HG03439 (cell line): ENCODE measurements around the gene MARS1.

ENCODE experiments used
- ATAC-seq: cut with Tn5 transposase; IDR thresholded peaks from one replicate; pipeline ENCODE4 v1.9.1; 2021; ENCODE audit warnings: mild to moderate bottlenecking, moderate library complexity; ENCODE audit not compliant: unreplicated experiment

The MARS1 gene

GRCh38 chr12:57456737-57457490, 31.0 kb upstream of the MARS1 start:
- ATAC-seq, result no peak

- ATAC-seq, result no peak
These were observed 29.2 kb upstream of the MARS1 start for GRCh38 chr12:57458665-57459054.

GRCh38 chr12:57459055-57459749, 28.7 kb upstream of the MARS1 start:
- ATAC-seq, result peak; percentile 54

- ATAC-seq, result no peak
These were observed 28.0 kb upstream of the MARS1 start, which contains the start of gene GLI1 for GRCh38 chr12:57459750-57460467. Gene GLI1, plus strand, starts transcription at chr12:57459785. Its CDS starts 3,907 bp downstream, at chr12:57463692.

GRCh38 chr12:57460468-57460784, 27.4 kb upstream of the MARS1 start:
- ATAC-seq, result no peak

GRCh38 chr12:57460841-57461275, 27.0 kb upstream of the MARS1 start:
- ATAC-seq, result no peak

- no peak for ATAC-seq
These were observed 26.5 kb upstream of the MARS1 start for GRCh38 chr12:57461276-57461916.

GRCh38 chr12:57461917-57462250, 26.0 kb upstream of the MARS1 start:
- ATAC-seq, result no peak

- peak; percentile 60 for ATAC-seq
These were observed 25.5 kb upstream of the MARS1 start for GRCh38 chr12:57462251-57462911.

GRCh38 chr12:57462912-57463253, 25.0 kb upstream of the MARS1 start:
- ATAC-seq, result no peak

GRCh38 chr12:57464569-57464968, 23.3 kb upstream of the MARS1 start:
- no peak for ATAC-seq

- no peak for ATAC-seq
These were observed 22.7 kb upstream of the MARS1 start for GRCh38 chr12:57465030-57465746.

GRCh38 chr12:57465747-57466505, 21.9 kb upstream of the MARS1 start:
- ATAC-seq, result no peak

- ATAC-seq, result no peak
These were observed 20.5 kb upstream of the MARS1 start for GRCh38 chr12:57467212-57467874.

- ATAC-seq, result no peak
These were observed 20.0 kb upstream of the MARS1 start for GRCh38 chr12:57467915-57468314.

- ATAC-seq, result no peak
These were observed 18.3 kb upstream of the MARS1 start for GRCh38 chr12:57469296-57470164.

- ATAC-seq, result no peak
These were observed 17.4 kb upstream of the MARS1 start for GRCh38 chr12:57470286-57470969.
